H1 (cell line): ENCODE results near the gene GPX4. TPM values are rescaled to one million over a fixed set of nuclear protein-coding genes. Genes with fewer than 3 reads are reported as not detected.

Experiments
- CTCF ChIA-PET: fragments of 300-600 bp; sonication (Branson Sonifier 250); formaldehyde crosslinking; loops from one replicate; lab custom pipeline; 2021; ENCODE audit not compliant: partially characterized antibody; lab: Charles Lee
- POLR2A ChIA-PET: fragments of 300-600 bp; sonication (Branson Sonifier 250); formaldehyde crosslinking; loops from one replicate; lab custom pipeline; 2021; ENCODE audit warnings: inconsistent platforms; ENCODE audit not compliant: partially characterized antibody; lab: Charles Lee
- DNase-seq, 2 experiments: peaks; one replicate each; pipeline versions ENCODE4 v3.0.0 to v3.0.0-alpha.2; 2010 to 2022; ENCODE audit warnings: low spot score in 2 of 2, low read depth in 1 of 2, mixed read lengths in 1 of 2
- FAIRE-seq: peaks from 2 replicates; lab custom pipeline; 2011; peaks lifted over from hg19 to GRCh38; lab: Jason Lieb, UNC
- H2AFZ ChIP-seq: 2 replicates; pipeline ENCODE4 v1.8.1; 2012; ENCODE audit warnings: low read length, inconsistent platforms
- H2AK5ac ChIP-seq: 2 replicates; pipeline ENCODE4 v1.6.1; 2013; ENCODE audit warnings: low read depth, low read length
- H2BK120ac ChIP-seq: replicated peaks from 2 replicates; pipeline ENCODE3; 2013; ENCODE audit warnings: low read depth, low read length, inconsistent platforms
- H2BK12ac ChIP-seq: 2 replicates; pipeline ENCODE4 v1.6.1; 2013; ENCODE audit warnings: low read depth, low read length
- H2BK15ac ChIP-seq: 2 replicates; pipeline ENCODE4 v1.6.1; 2013; ENCODE audit warnings: low read length
- H2BK20ac ChIP-seq: 2 replicates; pipeline ENCODE4 v1.6.1; 2013; ENCODE audit warnings: low read length
- H2BK5ac ChIP-seq: 2 replicates; pipeline ENCODE4 v1.6.1; 2013; ENCODE audit warnings: low read depth, low read length
- H3K14ac ChIP-seq: 2 replicates; pipeline ENCODE4 v1.6.1; 2013; ENCODE audit warnings: inconsistent platforms; ENCODE audit not compliant: insufficient read length
- H3K18ac ChIP-seq: 2 replicates; pipeline ENCODE4 v1.6.1; 2013; ENCODE audit warnings: low read length; ENCODE audit errors: extremely low read depth
- H3K23ac ChIP-seq: 2 replicates; pipeline ENCODE4 v1.6.1; 2013; ENCODE audit warnings: inconsistent platforms; ENCODE audit not compliant: insufficient read length
- H3K23me2 ChIP-seq: 2 replicates; pipeline ENCODE4 v1.6.1; 2013; ENCODE audit warnings: low read depth, low read length
- H3K27ac ChIP-seq: 2 replicates; pipeline ENCODE4 v1.6.1; 2011; ENCODE audit warnings: low read depth, low read length, inconsistent platforms
- H3K27me3 ChIP-seq, 4 experiments: replicated peaks in 1 of 4; 1 replicate in 1 of 4; 2 replicates in 3 of 4; pipeline versions ENCODE4 v1.6.1 to v1.8.1; 2011 to 2013; ENCODE audit warnings: low read length in 3 of 4, mild to moderate bottlenecking in 3 of 4, inconsistent platforms in 2 of 4, mixed read lengths in 2 of 4, moderate library complexity in 1 of 4; ENCODE audit not compliant: control insufficient read depth in 3 of 4, insufficient read depth in 3 of 4; ENCODE audit errors: extremely low read depth in 1 of 4
- H3K36me3 ChIP-seq, 4 experiments: 2 replicates each; pipeline versions ENCODE4 v1.6.1 to v1.8.1; 2011 to 2013; ENCODE audit warnings: mild to moderate bottlenecking in 4 of 4, low read length in 3 of 4, moderate library complexity in 2 of 4, control low read depth in 1 of 4, inconsistent platforms in 1 of 4; ENCODE audit not compliant: insufficient read depth in 4 of 4, control insufficient read depth in 2 of 4
- H3K4ac ChIP-seq: replicated peaks from 2 replicates; pipeline ENCODE3; 2013; ENCODE audit warnings: low read length, low read depth, mixed read lengths, inconsistent platforms; ENCODE audit not compliant: insufficient read length
- H3K4me1 ChIP-seq, 4 experiments: replicated peaks in 1 of 4; 1 replicate in 1 of 4; 2 replicates in 3 of 4; pipeline versions ENCODE4 v1.6.1 to v1.8.1; 2011 to 2013; ENCODE audit warnings: low read length in 3 of 4, inconsistent platforms in 2 of 4, mixed read lengths in 1 of 4; ENCODE audit not compliant: insufficient read depth in 4 of 4, control insufficient read depth in 3 of 4
- H3K4me2 ChIP-seq, 2 experiments: 2 replicates each; pipeline versions ENCODE4 v1.6.1 to v1.8.1; 2011 to 2013; ENCODE audit warnings: low read depth in 2 of 2, low read length in 2 of 2, control low read depth in 1 of 2, inconsistent platforms in 1 of 2, mild to moderate bottlenecking in 1 of 2; ENCODE audit not compliant: insufficient read depth in 1 of 2
- H3K4me3 ChIP-seq, 4 experiments: fragments of 200-600, 300-600 bp in 1 of 4; sonication (generic), shearing (Covaris generic), sonication (Bioruptor Twin) in 1 of 4; 2 replicates each; pipeline versions ENCODE4 v1.5.1 to v1.8.1; 2011 to 2016; ENCODE audit warnings: low read length in 4 of 4, low read depth in 3 of 4, control low read depth in 2 of 4, inconsistent platforms in 2 of 4, mild to moderate bottlenecking in 2 of 4, mixed read lengths in 1 of 4, moderate library complexity in 1 of 4; ENCODE audit not compliant: insufficient read depth in 2 of 4; ENCODE audit errors: extremely low read depth in 1 of 4
- H3K56ac ChIP-seq: replicated peaks from 2 replicates; pipeline ENCODE3; 2013; ENCODE audit warnings: low read depth, mild to moderate bottlenecking, mixed read lengths, low read length, inconsistent platforms; ENCODE audit not compliant: insufficient read length
- H3K79me1 ChIP-seq: 2 replicates; pipeline ENCODE4 v1.6.1; 2013; ENCODE audit warnings: low read depth, low read length, control low read depth
- H3K79me2 ChIP-seq, 2 experiments: 2 replicates each; pipeline versions ENCODE4 v1.6.1 to v1.8.1; 2012 to 2013; ENCODE audit warnings: low read length in 2 of 2, mild to moderate bottlenecking in 2 of 2, inconsistent platforms in 1 of 2; ENCODE audit not compliant: insufficient read depth in 2 of 2, control insufficient read depth in 1 of 2
- H3K9ac ChIP-seq, 4 experiments: replicated peaks in 1 of 4; 1 replicate in 1 of 4; 2 replicates in 3 of 4; pipeline versions ENCODE4 v1.6.1 to v1.8.1; 2011 to 2013; ENCODE audit warnings: low read depth in 3 of 4, low read length in 3 of 4, control low read depth in 2 of 4, mild to moderate bottlenecking in 2 of 4, moderate library complexity in 2 of 4, inconsistent platforms in 1 of 4; ENCODE audit errors: extremely low read depth in 1 of 4
- H3K9me3 ChIP-seq, 2 experiments: 2 replicates each; pipeline versions ENCODE4 v1.6.1 to v1.8.1; 2012 to 2013; ENCODE audit warnings: mild to moderate bottlenecking in 2 of 2, moderate library complexity in 2 of 2, control low read depth in 1 of 2, inconsistent platforms in 1 of 2, low read depth in 1 of 2, low read length in 1 of 2, mixed read lengths in 1 of 2; ENCODE audit not compliant: insufficient read depth in 2 of 2
- H4K20me1 ChIP-seq, 2 experiments: replicated peaks in 1 of 2; 2 replicates each; pipeline versions ENCODE3 to v1.8.1; 2011 to 2013; ENCODE audit warnings: inconsistent platforms in 2 of 2, low read length in 2 of 2, mild to moderate bottlenecking in 1 of 2; ENCODE audit not compliant: insufficient read depth in 2 of 2, control insufficient read depth in 1 of 2
- H4K5ac ChIP-seq: 2 replicates; pipeline ENCODE4 v1.6.1; 2013; ENCODE audit warnings: low read length, low read depth, mixed read lengths, inconsistent platforms; ENCODE audit not compliant: insufficient read length
- H4K8ac ChIP-seq: 2 replicates; pipeline ENCODE4 v1.8.0; 2013; ENCODE audit warnings: mild to moderate bottlenecking, moderate library complexity, low read length, inconsistent platforms; ENCODE audit not compliant: insufficient read depth; ENCODE audit errors: extremely low read depth
- H4K91ac ChIP-seq: replicated peaks from 2 replicates; pipeline ENCODE3; 2013; ENCODE audit warnings: low read length, mixed read lengths, inconsistent platforms; ENCODE audit not compliant: insufficient read length
- CTBP2 ChIP-seq: IDR thresholded peaks from 2 replicates; pipeline ENCODE4 v1.7.0; 2011; ENCODE audit warnings: borderline replicate concordance, mild to moderate bottlenecking, moderate library complexity, mixed read lengths, low read length; ENCODE audit not compliant: insufficient read depth, insufficient read length
- HDAC2 ChIP-seq, 2 experiments: fragments of 300-600 bp in 1 of 2; sonication (generic) in 1 of 2; IDR thresholded peaks; 2 replicates each; pipeline ENCODE4 v1.6.1; 2011 to 2012; ENCODE audit warnings: low read depth in 2 of 2, low read length in 2 of 2, mild to moderate bottlenecking in 2 of 2, moderate library complexity in 2 of 2, borderline replicate concordance in 1 of 2, inconsistent platforms in 1 of 2
- MAX ChIP-seq: IDR thresholded peaks from 2 replicates; pipeline ENCODE4 v1.6.1; 2012; ENCODE audit warnings: inconsistent platforms
- RAD21 ChIP-seq, 2 experiments: IDR thresholded peaks in 1 of 2; conservative IDR thresholded peaks in 1 of 2; 2 replicates each; pipeline ENCODE4 v1.6.1; 2011; ENCODE audit warnings: low read depth in 2 of 2, low read length in 2 of 2, improper control_type of control experiment in 1 of 2, inconsistent platforms in 1 of 2, mild to moderate bottlenecking in 1 of 2, moderate library complexity in 1 of 2
- WGBS, 2 experiments: shearing (Covaris generic) in 1 of 2; methylation state at CpG; one replicate each; pipeline versions ENCODE4 v1.1.6 to v1.1.7; 2013 to 2015; ENCODE audit warnings: low lambda C conversion rate in 2 of 2, mixed read lengths in 2 of 2, inconsistent platforms in 1 of 2, low coverage in 1 of 2, missing lambda C conversion rate in 1 of 2; ENCODE audit not compliant: insufficient replicate concordance in 2 of 2, insufficient coverage in 1 of 2, insufficient read length in 1 of 2; ENCODE audit errors: extremely low coverage in 1 of 2, missing lambda C conversion rate in 1 of 2; 5-methylcytosine and 5-hydroxymethylcytosine counted together
- polyA plus RNA-seq, 7 experiments: library from polyadenylated mRNA; depleted of rRNA in 3 of 7; stranded (reverse) in 5 of 7; unstranded in 2 of 7; fragments of >200 nt in 5 of 7; fragments of 200-250 nt in 2 of 7; gene quantifications; 1 replicate in 5 of 7; 2 replicates in 1 of 7; 4 replicates in 1 of 7; pipeline versions ENCODE4 v1.2.1 to v1.2.3, GENCODE V29; 2011 to 2013; ENCODE audit warnings: missing spikeins in 2 of 7, mixed read lengths in 2 of 7
- total RNA-seq: library from RNA; stranded (reverse); fragmentation: NEBNext Ultra II Directional; extraction: Animal tissue kit (Norgen Biotek cat#: 25700); gene quantifications from 2 replicates; pipeline ENCODE4 v1.2.1, GENCODE V29; 2021
- TF ChIP-seq, protein P1 (sequence below), 3 experiments: IDR thresholded peaks; 1 replicate in 2 of 3; 2 replicates in 1 of 3; pipeline versions ENCODE4 v1.5.1 to v1.6.1; 2011; ENCODE audit warnings: low read length in 3 of 3, mild to moderate bottlenecking in 3 of 3, inconsistent platforms in 2 of 3, low read depth in 1 of 3, moderate library complexity in 1 of 3; ENCODE audit not compliant: insufficient read depth in 1 of 3; ENCODE audit errors: control extremely low read depth in 1 of 3

The GPX4 gene
- total and polyA plus RNA-seq, 2 of the 8 experiments (the other 6 are each of a cell fraction or from before 2014, with no cell fraction given), result 342 to 693 TPM

GRCh38 chr19:1113030-1113985 is 9.5 kb downstream of the GPX4 start:
- Histone ChIP-seq H3K4me1 (peaks cover 0 to 3% (median 2%) of the 10 kb centered on the region in 4 experiments; a peak in 5 of 7 replicates), H4K5ac (peak overlapping the region; percentile 56), H2BK12ac (peak overlapping the region; percentile 87; the same call in 1 of the 2 replicates), H3K4me2 (no peak overlapping the region; a peak in 1 of 4 replicates), H3K23me2 (no peaks in the 10 kb centered on the region), H3K9ac (no peak overlapping the region), H3K36me3 (peaks cover 0 to 34% (median 7%) of the 10 kb centered on the region in 4 experiments; a peak in 4 of 8 replicates), H3K9me3 (no peaks in the 10 kb centered on the region), H3K23ac (no peak overlapping the region), H3K4ac (no peak overlapping the region), H2AK5ac (no peak overlapping the region), H2BK15ac (peak overlapping the region; percentile 29; the same call in 1 of the 2 replicates), H4K8ac (peak overlapping the region; percentile 78), H3K14ac (no peak overlapping the region), H4K20me1 (peaks cover 2 to 8% of the 10 kb centered on the region in 2 experiments), H3K4me3 (no peak overlapping the region), H2BK20ac (no peak overlapping the region), H3K18ac (peak overlapping the region; percentile 78), H3K27ac (peak overlapping the region; percentile 17; the same call in 1 of the 2 replicates), H2BK120ac (no peak overlapping the region), H4K91ac (no peak overlapping the region), H2BK5ac (peak overlapping the region; percentile 52), H3K79me2 (no peaks in the 10 kb centered on the region), H3K27me3 (no peaks in the 10 kb centered on the region), H3K56ac (no peak overlapping the region), H3K79me1 (no peaks in the 10 kb centered on the region), H2AFZ (no peak overlapping the region)
- peak; percentile 80 to 99 for DNase-seq
- CTCF ChIA-PET, result interaction anchor here (0.6 to 3.7 kb wide), 48 partner anchors 8 to 703 kb away, joined by 3 to 27 read pairs (median 5); partner anchors contain the start of genes ARHGAP45, CBARP and SBNO2
- no peak for FAIRE-seq
- POLR2A ChIA-PET, result interaction anchor here (0.9 to 3.1 kb wide), 12 partner anchors 10 to 162 kb away, joined by 3 to 24 read pairs (median 4); partner anchors contain the start of genes CNN2, FAM174C and GPX4
- WGBS, 2 experiments, result 77% methylated on average over 28 of the region's 44 CpGs; no CpG with 5 or more reads in 1 of the 2 experiments
- TF ChIP-seq HDAC2 (IDR thresholded peaks at IDR 0.05; ENCODE audit: borderline replicate concordance in 1 of 2, low read depth in 2 of 2, low read length in 2 of 2) (0 out of 4 replicates have a peak, but pooled peaks of 1 of the 2 experiments have one; percentile 60), RAD21 (IDR thresholded peaks at IDR 0.05 in 1 of 2, conservative IDR thresholded peaks at IDR 0.05 in 1 of 2; ENCODE audit: low read depth in 2 of 2, low read length in 2 of 2) (peak; percentile 87 to 91), MAX (peak; percentile 35; the same call in 1 of the 2 replicates), CTBP2 (no peak)
- TF ChIP-seq, protein P1, sequence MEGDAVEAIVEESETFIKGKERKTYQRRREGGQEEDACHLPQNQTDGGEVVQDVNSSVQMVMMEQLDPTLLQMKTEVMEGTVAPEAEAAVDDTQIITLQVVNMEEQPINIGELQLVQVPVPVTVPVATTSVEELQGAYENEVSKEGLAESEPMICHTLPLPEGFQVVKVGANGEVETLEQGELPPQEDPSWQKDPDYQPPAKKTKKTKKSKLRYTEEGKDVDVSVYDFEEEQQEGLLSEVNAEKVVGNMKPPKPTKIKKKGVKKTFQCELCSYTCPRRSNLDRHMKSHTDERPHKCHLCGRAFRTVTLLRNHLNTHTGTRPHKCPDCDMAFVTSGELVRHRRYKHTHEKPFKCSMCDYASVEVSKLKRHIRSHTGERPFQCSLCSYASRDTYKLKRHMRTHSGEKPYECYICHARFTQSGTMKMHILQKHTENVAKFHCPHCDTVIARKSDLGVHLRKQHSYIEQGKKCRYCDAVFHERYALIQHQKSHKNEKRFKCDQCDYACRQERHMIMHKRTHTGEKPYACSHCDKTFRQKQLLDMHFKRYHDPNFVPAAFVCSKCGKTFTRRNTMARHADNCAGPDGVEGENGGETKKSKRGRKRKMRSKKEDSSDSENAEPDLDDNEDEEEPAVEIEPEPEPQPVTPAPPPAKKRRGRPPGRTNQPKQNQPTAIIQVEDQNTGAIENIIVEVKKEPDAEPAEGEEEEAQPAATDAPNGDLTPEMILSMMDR (IDR thresholded peaks at IDR 0.05; ENCODE audit: control extremely low read depth in 1 of 3, insufficient read depth in 1 of 3, low read depth in 1 of 3, low read length in 3 of 3), result peak; percentile 83 to 96 (median 83)
